GM13976 (cell line): ENCODE results near the gene ENDOV.

Experiments used
- DNase-seq: peaks from one replicate; pipeline ENCODE4 v3.0.0; 2012; ENCODE audit warnings: low spot score
- in situ Hi-C: fragments of 300-500 bp; cut with MboI; formaldehyde crosslinking; loops from one replicate; pipeline ENCODE4 v1.12.0; 2022; ENCODE audit warnings: low sequenced_read_pairs, mixed read lengths, inconsistent platforms; ENCODE audit not compliant: unreplicated experiment
- TF ChIP-seq, protein P1 (sequence below): IDR thresholded peaks from 2 replicates; pipeline ENCODE4 v1.5.1; 2012; ENCODE audit warnings: borderline replicate concordance, mild to moderate bottlenecking; ENCODE audit not compliant: insufficient read depth; ENCODE audit errors: extremely low read depth, missing control alignments, control extremely low read depth

Gene ENDOV

DNA sequence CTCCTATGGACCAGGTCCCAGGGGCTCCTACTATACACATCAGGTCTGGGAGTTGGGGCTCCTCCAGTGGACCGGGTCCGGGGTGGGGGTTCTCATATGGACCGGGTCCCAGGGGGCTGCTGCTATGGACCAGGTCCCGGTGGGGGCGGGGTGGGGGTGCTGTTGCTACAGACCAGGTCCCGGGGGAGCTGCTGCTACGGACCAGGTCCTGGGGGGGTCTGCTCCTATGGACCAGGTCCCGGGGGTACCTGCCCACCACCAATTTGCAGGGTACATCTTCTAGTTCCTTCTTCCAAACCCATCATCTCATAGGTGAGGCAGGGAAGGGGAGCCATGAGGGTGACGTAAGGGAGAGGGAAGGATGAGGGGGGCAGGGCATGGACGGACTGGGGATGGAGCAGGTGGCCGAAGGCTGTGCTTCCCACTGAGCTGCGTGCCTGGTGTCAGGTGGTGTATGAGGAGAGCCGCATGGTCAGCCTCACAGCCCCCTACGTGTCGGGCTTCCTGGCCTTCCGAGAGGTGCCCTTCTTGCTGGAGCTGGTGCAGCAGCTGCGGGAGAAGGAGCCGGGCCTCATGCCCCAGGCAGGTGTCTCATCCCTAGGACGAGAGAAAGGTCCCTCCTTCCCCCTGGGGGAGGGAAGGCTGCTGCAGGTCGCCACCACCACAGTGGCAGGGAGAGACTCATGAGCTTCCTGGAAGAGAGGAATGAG, 6.6 kb downstream of the ENDOV start:
- TF ChIP-seq, protein P1, sequence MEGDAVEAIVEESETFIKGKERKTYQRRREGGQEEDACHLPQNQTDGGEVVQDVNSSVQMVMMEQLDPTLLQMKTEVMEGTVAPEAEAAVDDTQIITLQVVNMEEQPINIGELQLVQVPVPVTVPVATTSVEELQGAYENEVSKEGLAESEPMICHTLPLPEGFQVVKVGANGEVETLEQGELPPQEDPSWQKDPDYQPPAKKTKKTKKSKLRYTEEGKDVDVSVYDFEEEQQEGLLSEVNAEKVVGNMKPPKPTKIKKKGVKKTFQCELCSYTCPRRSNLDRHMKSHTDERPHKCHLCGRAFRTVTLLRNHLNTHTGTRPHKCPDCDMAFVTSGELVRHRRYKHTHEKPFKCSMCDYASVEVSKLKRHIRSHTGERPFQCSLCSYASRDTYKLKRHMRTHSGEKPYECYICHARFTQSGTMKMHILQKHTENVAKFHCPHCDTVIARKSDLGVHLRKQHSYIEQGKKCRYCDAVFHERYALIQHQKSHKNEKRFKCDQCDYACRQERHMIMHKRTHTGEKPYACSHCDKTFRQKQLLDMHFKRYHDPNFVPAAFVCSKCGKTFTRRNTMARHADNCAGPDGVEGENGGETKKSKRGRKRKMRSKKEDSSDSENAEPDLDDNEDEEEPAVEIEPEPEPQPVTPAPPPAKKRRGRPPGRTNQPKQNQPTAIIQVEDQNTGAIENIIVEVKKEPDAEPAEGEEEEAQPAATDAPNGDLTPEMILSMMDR, result no peak
- DNase-seq, result no peak
- in situ Hi-C loops, result no loop called here

DNA sequence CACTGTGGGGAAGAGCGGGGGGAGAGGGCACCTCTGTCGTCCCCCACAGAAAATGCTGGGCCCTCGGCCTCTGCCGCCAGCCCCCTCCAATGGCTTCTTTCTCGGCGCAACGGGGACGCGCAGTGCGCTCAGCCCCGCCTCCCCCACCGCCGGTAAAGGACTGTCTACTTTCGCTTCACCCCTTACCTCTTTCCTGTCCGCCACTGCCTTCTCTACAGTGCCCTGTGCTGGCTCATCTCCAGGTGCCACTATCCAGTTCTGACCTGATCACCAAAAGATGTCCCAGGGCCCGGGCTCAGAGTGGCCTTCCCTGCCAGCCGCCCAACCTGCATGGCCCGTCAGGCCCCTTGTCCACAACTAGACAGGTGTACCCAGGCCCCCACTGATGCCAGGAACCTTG, 7.3 kb downstream of the ENDOV start:
- DNase-seq, result no peak
- in situ Hi-C loops, result no loop called here
- TF ChIP-seq, protein P1, result no peak

DNA sequence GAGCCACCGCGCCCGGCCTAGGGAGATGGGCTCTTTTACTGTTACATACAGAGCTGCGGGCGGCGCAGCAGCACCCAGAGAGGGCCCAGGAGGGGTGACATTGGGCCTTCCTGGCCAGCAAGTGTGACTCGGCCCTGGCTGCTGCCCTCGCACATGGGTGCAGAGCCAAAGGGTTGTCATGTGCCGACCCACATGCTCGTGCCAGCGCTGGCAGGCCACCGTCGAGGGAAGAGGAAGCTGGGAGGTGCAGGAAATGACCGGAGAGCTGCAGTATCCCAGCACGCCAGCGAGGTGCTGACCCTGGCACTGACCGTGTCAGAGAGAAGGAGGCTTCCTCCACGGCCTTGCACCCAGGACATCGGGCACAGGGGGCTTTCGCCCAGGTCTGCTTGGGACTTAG, 8.0 kb downstream of the ENDOV start:
- TF ChIP-seq, protein P1, result no peak
- DNase-seq, result no peak
- in situ Hi-C loops, result no loop called here

DNA sequence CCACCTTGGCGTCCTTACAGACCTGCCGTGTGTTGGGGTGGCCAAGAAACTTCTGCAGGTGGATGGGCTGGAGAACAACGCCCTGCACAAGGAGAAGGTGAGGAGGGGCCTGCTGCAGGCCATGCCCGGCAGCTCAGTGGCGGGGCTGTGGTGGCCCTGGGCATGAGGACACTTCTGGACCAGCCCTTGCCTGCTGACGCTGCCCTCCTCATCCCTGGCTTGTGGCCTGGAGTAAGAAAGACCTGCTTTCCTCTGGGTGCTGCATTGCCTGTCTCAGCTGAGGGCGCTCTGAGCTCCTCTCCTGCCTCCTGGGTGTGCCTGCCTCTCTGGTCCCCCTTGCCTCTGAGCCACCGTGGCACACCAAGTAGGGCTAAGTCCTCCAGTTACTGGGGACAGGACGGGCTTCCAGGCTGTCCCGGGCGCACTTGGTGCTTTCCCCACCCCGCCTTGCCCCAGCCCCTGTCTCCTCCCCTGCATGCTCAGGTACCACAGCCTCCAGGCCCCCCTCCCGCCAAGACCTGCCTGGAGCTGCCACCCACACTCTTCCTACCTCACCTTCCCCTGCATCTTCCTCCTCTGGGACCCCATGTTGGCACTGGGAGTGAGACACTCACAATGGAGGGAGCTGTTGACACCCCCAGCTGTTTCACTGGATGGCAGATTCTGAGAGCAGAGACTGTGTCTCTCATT, 8.7 kb downstream of the ENDOV start:
- in situ Hi-C loops, result no loop called here
- TF ChIP-seq, protein P1, result no peak
- no peak for DNase-seq

DNA sequence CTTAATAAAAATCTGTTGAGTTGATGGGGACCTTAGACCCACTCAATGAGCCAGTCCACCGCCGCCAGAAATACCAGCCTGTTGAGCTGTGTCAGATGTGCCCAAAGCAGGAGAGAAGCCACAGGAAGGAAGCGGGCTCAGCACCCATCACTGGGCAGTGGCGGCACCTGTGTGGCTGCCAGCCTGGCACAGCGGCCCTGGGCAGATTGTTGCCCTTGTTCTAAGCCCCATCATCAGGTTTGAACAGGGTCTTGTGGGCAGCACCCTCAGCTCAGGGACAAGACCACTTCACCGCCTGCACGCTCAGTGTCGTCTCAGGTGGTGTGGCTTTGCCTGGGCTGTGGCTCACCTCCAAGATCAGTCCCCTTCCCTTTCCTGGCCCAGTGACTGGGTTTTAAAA, 9.3 kb downstream of the ENDOV start:
- TF ChIP-seq, protein P1, result no peak
- in situ Hi-C loops, result no loop called here
- no peak for DNase-seq

DNA sequence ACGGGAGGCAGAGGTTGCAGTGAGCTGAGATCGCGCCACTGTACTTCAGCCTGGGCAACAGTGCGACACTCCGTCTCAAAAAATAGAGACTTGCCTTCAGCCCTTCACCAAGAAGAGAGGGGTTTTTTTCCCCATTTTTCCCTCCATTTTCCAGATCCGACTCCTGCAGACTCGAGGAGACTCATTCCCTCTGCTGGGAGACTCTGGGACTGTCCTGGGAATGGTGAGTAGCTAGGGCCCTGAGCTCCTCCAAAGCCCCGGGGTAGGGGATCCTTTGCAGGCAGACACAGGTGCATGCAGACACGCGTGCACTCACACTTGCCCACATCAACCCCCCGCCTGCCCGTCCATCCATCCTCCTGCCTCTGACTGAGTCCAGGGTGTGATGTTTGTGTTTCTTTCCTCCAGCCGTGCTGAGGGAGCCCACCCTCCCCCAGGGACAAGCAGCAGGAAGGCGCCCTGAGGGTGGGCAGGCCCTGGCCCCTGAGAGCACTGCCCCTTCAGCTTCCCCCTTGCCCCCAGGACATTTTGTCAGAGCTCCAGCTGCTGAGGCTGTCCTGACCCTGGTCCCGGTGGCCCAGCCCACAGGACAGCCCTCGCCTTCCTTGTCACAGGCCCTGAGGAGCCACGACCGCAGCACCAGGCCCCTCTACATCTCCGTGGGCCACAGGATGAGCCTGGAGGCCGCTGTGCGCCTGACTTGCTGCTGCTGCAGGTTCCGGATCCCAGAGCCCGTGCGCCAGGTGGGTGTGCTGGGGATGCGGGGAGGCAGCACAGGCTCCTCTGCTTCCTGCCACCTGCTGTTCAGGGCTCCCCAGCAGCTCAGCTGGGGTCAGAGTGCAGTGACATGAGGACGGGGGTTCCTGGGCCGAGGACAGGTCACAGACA, 10.2 kb downstream of the ENDOV start:
- TF ChIP-seq, protein P1, result no peak

More for the DNA sequence above, 10.2 kb downstream of the ENDOV start:
- in situ Hi-C loops, result loop anchor here (5.0 kb wide), 1 partner anchor 552 kb away; no protein-coding TSS in a partner anchor
- no peak for DNase-seq
